Measurements from ENCODE around the gene TRAPPC12. TPM values are rescaled to one million over a fixed set of nuclear protein-coding genes. Genes with fewer than 3 reads are reported as not detected.
"Not testable (repeated sequence)": the region's sequence is repeated elsewhere in the genome, so short reads cannot be mapped to it uniquely, and the experiment has no call there.

TRAPPC12 gene
- total RNA-seq, 1 experiment from 2014 or later: 85.0 TPM

GRCh38 chr2:3491306-3491705, 111.8 kb downstream of the TRAPPC12 start:
- no peaks in the 10 kb centered on the region for H3K27me3 Mint-ChIP-seq (ENCODE audit: insufficient read depth, unreplicated experiment)
- no peak overlapping the region for H3K27ac Mint-ChIP-seq (ENCODE audit: unreplicated experiment)
- H3K4me3 ChIP-seq (ENCODE audit: low read depth, low read length): no peak overlapping the region
- ChIA-PET CTCF (no interaction called here), POLR2A (no interaction called here)
- no peaks in the 10 kb centered on the region for H3K4me1 Mint-ChIP-seq (ENCODE audit: low read depth, unreplicated experiment)
- BruUV-seq (replicated peaks): no TSS peak
- no peaks in the 10 kb centered on the region for H3K27me3 ChIP-seq (replicated peaks; ENCODE audit: control insufficient read depth, insufficient read depth, low read length)
- H3K36me3 Mint-ChIP-seq (ENCODE audit: insufficient read depth, unreplicated experiment): no peaks in the 10 kb centered on the region
- no peak for DNase-seq
- no peaks in the 10 kb centered on the region; the same call in 1 of the 2 replicates for H3K36me3 ChIP-seq (ENCODE audit: control insufficient read depth, insufficient read depth, low read length)
- no peak for TF ChIP-seq CTCF (IDR thresholded peaks at IDR 0.05; ENCODE audit: insufficient read depth in 1 of 2, low read depth in 1 of 2, low read length in 1 of 2, severe bottlenecking in 1 of 2, unreplicated experiment in 1 of 2)
- intact Hi-C loops (cut with micrococcal nuclease; ENCODE audit: unreplicated experiment): no loop called here
- no peak overlapping the region for H3K4me3 Mint-ChIP-seq (ENCODE audit: unreplicated experiment)
- H3K9me3 Mint-ChIP-seq (ENCODE audit: unreplicated experiment): no peaks in the 10 kb centered on the region
- H3K4me1 ChIP-seq: no peaks in the 10 kb centered on the region
- no peaks in the 10 kb centered on the region for H3K9me3 ChIP-seq

- no peak for TF ChIP-seq CTCF (IDR thresholded peaks at IDR 0.05; ENCODE audit: insufficient read depth in 1 of 2, low read depth in 1 of 2, low read length in 1 of 2, severe bottlenecking in 1 of 2, unreplicated experiment in 1 of 2)
- BruUV-seq (replicated peaks): no TSS peak
- Histone ChIP-seq H3K27me3 (replicated peaks; ENCODE audit: control insufficient read depth, insufficient read depth, low read length) (no peaks in the 10 kb centered on the region), H3K4me1 (no peaks in the 10 kb centered on the region), H3K4me3 (ENCODE audit: low read depth, low read length) (no peak overlapping the region), H3K36me3 (ENCODE audit: control insufficient read depth, insufficient read depth, low read length) (no peaks in the 10 kb centered on the region; the same call in 1 of the 2 replicates), H3K9me3 (no peaks in the 10 kb centered on the region)
- no peak overlapping the region for H3K27ac Mint-ChIP-seq (ENCODE audit: unreplicated experiment)
- POLR2A ChIA-PET: no interaction called here
- no peak for DNase-seq
- H3K27me3 Mint-ChIP-seq (ENCODE audit: insufficient read depth, unreplicated experiment): no peaks in the 10 kb centered on the region
- H3K4me3 Mint-ChIP-seq (ENCODE audit: unreplicated experiment): no peak overlapping the region
- no peaks in the 10 kb centered on the region for H3K9me3 Mint-ChIP-seq (ENCODE audit: unreplicated experiment)
- CTCF ChIA-PET: no interaction called here
- no peaks in the 10 kb centered on the region for H3K4me1 Mint-ChIP-seq (ENCODE audit: low read depth, unreplicated experiment)
- intact Hi-C loops (cut with micrococcal nuclease; ENCODE audit: unreplicated experiment): no loop called here
- H3K36me3 Mint-ChIP-seq (ENCODE audit: insufficient read depth, unreplicated experiment): peaks cover 2% of the 10 kb centered on the region
These were observed 112.4 kb downstream of the TRAPPC12 start for GRCh38 chr2:3491716-3492474.

- POLR2A ChIA-PET; H3K4me3 ChIP-seq (ENCODE audit: low read depth, low read length); H3K4me1 Mint-ChIP-seq (ENCODE audit: low read depth, unreplicated experiment); H3K36me3 Mint-ChIP-seq (ENCODE audit: insufficient read depth, unreplicated experiment); H3K4me3 Mint-ChIP-seq (ENCODE audit: unreplicated experiment); H3K27ac Mint-ChIP-seq (ENCODE audit: unreplicated experiment); intact Hi-C loops (cut with micrococcal nuclease; ENCODE audit: unreplicated experiment); H3K9me3 Mint-ChIP-seq (ENCODE audit: unreplicated experiment); H3K4me1 ChIP-seq; H3K36me3 ChIP-seq (ENCODE audit: control insufficient read depth, insufficient read depth, low read length); CTCF ChIA-PET; BruUV-seq (replicated peaks); H3K27me3 Mint-ChIP-seq (ENCODE audit: insufficient read depth, unreplicated experiment); H3K27me3 ChIP-seq (replicated peaks; ENCODE audit: control insufficient read depth, insufficient read depth, low read length); DNase-seq; H3K9me3 ChIP-seq: not testable (repeated sequence)
These were observed 112.9 kb downstream of the TRAPPC12 start for GRCh38 chr2:3492475-3492787.

All from Caco-2 (cell line).